HL-60/S4 (cell line): ENCODE data around the gene ADH1C.
"Not testable (repeated sequence)": the region's sequence is repeated elsewhere in the genome, so short reads cannot be mapped to it uniquely, and the experiment has no call there.

ENCODE experiments used
- in situ Hi-C: fragments of 300-500 bp; cut with MboI; formaldehyde crosslinking; loops from 2 replicates; pipeline ENCODE4 v1.14.3; 2022; ENCODE audit warnings: low sequenced_read_pairs

Gene ADH1C

GRCh38 chr4:99352602-99353537, at the start of gene ADH1C:
Gene ADH1C (minus strand): TSS chr4:99352746. CDS start chr4:99352675, 71 bp downstream.
- in situ Hi-C loops, result no loop called here

- in situ Hi-C loops, result no loop called here
Observed at GRCh38 chr4:99400831-99401230, 48.3 kb upstream of the ADH1C start.

GRCh38 chr4:99399017-99399416, 46.5 kb upstream of the ADH1C start:
- in situ Hi-C loops, result no loop called here

- in situ Hi-C loops, result no loop called here
Observed at GRCh38 chr4:99395595-99396364, 43.2 kb upstream of the ADH1C start.

- in situ Hi-C loops, result no loop called here
Observed at GRCh38 chr4:99394896-99395295, 42.4 kb upstream of the ADH1C start.

- in situ Hi-C loops, result no loop called here
Observed at GRCh38 chr4:99390055-99390454, 37.5 kb upstream of the ADH1C start.

- in situ Hi-C loops, result no loop called here
Observed at GRCh38 chr4:99389606-99390005, 37.1 kb upstream of the ADH1C start.

- in situ Hi-C loops, result no loop called here
Observed at GRCh38 chr4:99383833-99384392, 31.4 kb upstream of the ADH1C start.

- in situ Hi-C loops, result no loop called here
Observed at GRCh38 chr4:99383399-99383798, 30.9 kb upstream of the ADH1C start.

- in situ Hi-C loops, result no loop called here
Observed at GRCh38 chr4:99382745-99383360, 30.3 kb upstream of the ADH1C start.

- in situ Hi-C loops, result no loop called here
Observed at GRCh38 chr4:99381588-99382175, 29.1 kb upstream of the ADH1C start.

GRCh38 chr4:99379571-99379970, 27.0 kb upstream of the ADH1C start:
- in situ Hi-C loops, result no loop called here

GRCh38 chr4:99378876-99379275, 26.3 kb upstream of the ADH1C start:
- in situ Hi-C loops, result no loop called here

GRCh38 chr4:99377341-99377740, 24.8 kb upstream of the ADH1C start:
- in situ Hi-C loops, result not testable (repeated sequence)

- in situ Hi-C loops, result not testable (repeated sequence)
Observed at GRCh38 chr4:99372464-99372863, 19.9 kb upstream of the ADH1C start.

- in situ Hi-C loops, result not testable (repeated sequence)
Observed at GRCh38 chr4:99367817-99368216, 15.3 kb upstream of the ADH1C start.

- in situ Hi-C loops, result no loop called here
Observed at GRCh38 chr4:99366491-99366890, 13.9 kb upstream of the ADH1C start.

GRCh38 chr4:99362768-99363167, 10.2 kb upstream of the ADH1C start:
- in situ Hi-C loops, result no loop called here

- in situ Hi-C loops, result no loop called here
Observed at GRCh38 chr4:99361899-99362275, 9.3 kb upstream of the ADH1C start.

- in situ Hi-C loops, result no loop called here
Observed at GRCh38 chr4:99361268-99361898, 8.8 kb upstream of the ADH1C start.
